Measurements from ENCODE around the gene BTLA.
"Not testable (repeated sequence)": the region's sequence is repeated elsewhere in the genome, so short reads cannot be mapped to it uniquely, and the experiment has no call there.

Gene BTLA

DNA sequence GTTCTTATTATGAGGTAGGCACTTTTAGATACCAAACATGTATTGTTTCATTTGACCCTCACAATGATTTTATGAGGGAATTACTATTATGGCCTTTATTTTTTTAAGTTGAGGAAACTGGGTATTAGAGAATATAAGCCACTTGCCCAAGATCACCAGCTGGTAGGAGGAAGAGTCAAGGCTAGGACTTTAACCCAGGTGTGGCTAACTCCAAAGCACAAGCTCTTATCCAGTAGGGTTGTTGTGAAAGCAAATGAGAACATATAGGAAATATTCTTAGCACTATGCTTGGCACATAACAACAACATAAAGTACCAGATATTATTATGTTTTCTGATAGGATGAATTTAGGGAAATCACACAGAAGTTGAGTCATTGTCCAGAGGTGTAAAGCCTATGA, 7.9 kb downstream of the BTLA start:
- DNase-seq (ENCODE audit: low read depth in 1 of 2, low spot score in 1 of 2): no peak

DNA sequence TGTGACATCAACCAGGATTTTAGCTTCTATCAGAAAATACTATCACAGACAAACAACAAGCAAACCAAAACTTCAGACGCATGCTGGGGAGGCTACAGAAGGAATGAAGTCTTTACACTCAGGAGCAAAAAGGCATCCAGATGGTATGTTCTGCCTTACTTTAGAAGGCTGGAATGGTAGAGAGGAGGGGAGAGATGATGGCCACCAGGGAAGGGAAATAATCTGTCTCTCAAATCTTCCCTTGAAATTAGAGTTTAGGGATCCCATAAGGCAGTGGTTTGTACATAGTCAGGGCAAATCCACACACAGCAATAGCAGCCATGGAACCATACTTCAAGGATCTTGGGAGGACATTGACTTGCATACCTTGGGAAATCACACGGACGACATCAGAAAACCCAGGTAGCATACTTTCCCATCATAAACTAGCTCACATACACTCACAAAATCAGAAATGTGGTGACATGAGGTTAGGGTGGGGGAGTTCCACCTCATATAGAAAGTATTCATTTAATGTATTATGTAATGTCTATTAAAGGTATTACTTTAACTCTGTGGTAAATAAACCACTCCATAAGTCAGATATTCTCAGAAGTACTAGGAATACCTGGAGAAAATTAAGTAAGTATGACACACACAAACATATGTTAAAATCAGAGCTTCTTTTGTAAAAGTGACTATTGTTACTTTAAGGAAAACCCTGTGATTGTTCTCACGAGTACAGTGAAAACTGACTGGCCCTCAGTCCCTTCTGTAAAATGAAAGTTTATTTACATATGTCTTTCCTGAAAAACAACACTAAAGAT, 9.4 kb downstream of the BTLA start:
- no peak for DNase-seq (ENCODE audit: low read depth in 1 of 2, low spot score in 1 of 2)

DNA sequence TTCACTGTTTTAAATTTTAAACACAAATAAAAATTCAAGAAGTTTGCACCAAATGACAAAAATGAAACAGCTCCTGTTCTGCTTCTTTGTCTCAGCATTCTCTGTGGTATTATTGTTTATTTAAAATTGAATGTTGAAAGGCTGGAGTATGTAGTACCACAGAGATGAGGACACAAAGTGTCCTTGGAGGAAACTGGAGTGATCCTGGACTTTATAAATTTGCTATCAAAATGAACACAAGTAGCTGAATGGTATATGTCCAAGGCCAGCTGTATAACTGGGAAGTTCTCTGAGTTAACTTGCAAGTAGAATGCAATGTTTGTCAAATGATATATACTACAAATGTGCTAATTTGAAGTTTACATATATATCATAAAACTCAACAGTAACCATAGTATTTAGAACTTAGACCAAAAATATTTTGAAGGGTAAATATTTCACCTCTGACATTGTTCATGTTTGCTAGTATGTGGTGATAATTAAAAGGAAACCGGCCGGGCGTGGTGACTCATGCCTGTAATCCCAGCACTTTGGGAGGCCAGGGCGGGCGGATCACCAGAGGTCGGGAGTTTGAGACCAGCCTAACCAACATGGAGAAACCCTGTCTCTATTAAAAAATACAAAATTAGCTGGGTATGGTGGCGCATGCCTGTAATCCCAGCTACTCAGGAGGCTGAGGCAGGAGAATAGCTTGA, 12.3 kb downstream of the BTLA start:
- DNase-seq (ENCODE audit: low read depth in 1 of 2, low spot score in 1 of 2): no peak

DNA sequence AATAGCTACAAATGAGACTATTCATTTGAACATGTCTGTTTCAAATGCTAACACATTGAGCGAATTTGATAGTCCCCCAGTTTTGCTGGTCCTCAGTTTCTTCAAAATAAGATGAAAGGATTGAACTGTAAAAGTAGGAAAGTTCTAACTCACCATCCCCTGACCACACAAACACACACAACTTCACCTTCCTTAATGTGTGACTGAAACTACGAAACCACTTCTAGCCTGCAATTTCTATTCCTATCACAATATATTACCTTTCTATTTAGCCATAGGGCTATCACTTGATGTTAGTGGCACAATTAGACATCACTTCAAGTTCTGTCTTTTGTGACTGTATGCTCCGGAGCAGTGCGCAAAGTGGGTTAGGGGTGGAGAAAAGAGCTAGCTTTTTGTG, 14.9 kb downstream of the BTLA start:
- DNase-seq (ENCODE audit: low read depth in 1 of 2, low spot score in 1 of 2): no peak

DNA sequence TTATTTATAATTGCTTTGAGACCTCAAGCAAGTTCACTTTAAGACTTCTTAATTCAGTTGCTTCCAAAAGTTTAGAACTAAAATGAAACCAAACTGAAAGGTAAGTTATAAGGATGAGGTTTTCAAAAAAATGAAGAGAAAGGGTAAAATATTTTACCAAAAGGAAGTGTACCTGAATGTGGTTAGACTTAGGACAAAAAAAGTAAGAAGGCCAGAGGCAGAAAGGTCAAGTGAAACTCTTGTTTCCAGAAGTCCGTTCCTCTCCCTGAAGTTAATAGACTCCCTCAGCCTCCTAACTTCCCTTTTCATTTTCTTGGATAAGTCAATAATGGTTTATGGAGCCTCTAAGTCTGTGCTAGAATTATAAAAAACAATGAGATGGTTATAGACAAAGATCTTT, 16.6 kb downstream of the BTLA start:
- no peak for DNase-seq (ENCODE audit: low read depth in 1 of 2, low spot score in 1 of 2)

DNA sequence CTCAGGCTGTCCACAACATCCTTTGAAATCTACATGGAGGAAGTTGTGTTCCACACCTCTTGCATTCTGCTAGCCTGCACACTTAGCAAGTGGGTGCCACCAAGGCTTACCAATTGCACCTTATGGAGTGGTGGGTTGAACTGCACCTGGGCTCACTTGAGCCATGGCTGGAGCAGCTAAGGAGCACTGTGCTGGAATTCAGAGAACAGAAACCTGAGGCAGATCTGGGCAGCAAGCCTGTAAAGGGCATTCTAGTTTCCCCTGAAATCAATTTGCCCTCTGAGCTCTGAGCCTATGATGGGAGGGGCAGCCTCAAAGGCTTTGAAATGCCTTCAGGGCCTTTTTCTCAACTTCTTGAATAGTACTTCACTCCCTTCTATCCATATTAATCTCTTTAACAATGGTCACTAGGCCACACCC, 18.0 kb downstream of the BTLA start:
- DNase-seq (ENCODE audit: low read depth in 1 of 2, low spot score in 1 of 2): no peak

DNA sequence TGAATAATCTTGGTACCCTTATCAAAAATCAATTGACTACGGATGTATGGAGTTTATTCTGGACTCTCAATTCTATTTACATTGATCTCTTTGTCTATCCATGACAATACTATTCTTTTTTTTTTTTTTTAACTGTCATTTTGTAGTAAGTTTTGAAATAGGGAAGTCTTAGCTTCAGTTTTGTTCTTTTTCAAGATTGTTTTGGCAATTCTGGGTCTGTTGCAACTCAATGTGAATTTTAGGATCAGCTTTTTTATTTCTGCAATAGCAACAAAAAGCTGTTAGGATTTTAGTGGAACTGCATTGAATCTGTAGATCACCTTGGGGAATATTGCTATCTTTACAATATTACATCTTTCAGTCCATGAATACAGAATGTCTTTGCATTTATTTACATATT, 21.4 kb downstream of the BTLA start:
- no peak for DNase-seq (ENCODE audit: low read depth in 1 of 2, low spot score in 1 of 2)

DNA sequence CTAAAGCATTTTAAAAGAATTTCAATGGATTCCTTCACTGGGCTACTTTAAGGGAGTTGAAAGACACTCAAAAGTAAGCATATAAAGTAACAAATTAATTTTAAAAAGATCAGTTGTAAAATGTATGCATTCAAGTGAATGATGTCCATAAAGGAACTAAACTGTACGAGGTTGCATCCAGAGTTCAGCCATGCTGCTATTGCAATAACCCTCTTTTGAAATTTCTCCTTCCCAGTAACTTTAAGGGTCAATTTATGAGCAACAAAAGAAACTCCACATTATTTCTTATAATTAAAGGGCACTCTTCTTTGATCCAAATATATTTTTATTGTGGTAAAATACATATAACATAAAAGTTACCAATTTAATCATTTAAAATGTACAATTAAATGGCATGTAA, 22.9 kb downstream of the BTLA start:
- DNase-seq (ENCODE audit: low read depth in 1 of 2, low spot score in 1 of 2): no peak

DNA sequence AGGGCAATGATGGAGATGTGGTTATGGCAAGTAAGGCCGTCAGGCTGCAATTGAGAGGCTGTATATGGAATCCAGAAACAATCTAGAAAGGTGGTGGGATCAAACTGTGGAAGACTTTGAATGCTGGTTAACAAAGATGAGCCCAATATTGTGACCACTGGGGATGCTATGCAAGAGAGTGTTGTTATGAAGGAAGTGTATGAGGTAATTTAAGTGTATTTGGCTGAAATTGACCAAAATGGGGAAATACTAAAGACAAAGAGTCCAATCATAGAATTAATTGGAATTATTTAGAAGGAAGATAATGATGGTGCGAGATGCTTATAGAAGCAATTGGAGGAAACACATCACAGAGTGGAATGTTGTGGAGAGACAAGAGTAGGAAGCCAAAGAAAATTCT, 24.5 kb downstream of the BTLA start:
- no peak for DNase-seq (ENCODE audit: low read depth in 1 of 2, low spot score in 1 of 2)

DNA sequence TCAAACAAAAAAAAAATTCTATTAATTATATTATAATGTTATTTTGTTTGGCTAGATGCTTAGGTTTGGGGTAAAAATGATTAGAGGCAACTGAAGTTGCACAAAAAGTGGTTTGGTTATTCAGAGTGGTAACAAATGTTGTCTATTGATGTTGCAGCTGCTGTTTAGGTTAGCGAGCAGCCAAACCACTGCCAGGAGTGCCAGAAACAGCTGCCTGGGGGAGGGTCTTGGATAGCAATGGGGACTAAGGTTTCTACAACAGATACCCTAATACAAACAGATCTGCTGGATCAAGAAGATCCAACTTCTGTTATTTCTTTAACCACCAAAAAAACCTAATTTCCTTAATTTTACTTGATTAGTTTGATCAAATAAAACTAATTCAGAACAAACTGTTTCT, 26.6 kb downstream of the BTLA start:
- DNase-seq (ENCODE audit: low read depth in 1 of 2, low spot score in 1 of 2): no peak

DNA sequence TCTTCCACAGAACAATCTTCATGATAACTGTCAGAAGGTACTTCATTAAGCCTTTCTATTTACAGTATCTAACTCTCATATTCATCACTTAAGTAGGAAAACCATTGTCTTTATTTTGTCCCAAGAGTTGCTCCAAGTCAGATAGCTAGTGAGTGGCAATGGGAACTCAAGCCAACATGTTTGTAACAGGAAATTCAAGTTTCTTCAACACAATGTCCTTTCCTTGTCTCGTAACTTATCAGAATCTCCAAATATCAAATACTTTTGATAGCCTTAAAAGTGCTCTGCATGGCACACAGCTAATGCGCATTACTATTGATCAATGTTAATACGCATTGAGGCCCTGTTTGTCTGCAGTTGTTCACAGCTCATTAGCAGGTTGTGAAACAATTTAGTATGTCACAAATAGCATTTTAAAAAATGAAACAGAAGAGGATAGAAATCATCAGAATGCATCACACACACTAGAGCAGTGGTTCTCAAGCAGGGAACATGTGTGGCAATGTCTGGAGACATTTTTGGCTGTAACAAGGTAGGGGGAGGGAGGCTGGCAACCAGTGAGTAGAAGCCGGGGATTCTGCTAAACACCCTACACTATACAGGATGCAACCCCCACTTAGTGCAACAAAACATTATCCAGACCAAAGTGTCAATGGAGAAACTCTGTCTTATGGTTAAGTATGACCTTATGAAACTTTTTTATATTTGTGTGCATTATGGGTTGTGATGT, 27.5 kb downstream of the BTLA start:
- DNase-seq (ENCODE audit: low read depth in 1 of 2, low spot score in 1 of 2): no peak

DNA sequence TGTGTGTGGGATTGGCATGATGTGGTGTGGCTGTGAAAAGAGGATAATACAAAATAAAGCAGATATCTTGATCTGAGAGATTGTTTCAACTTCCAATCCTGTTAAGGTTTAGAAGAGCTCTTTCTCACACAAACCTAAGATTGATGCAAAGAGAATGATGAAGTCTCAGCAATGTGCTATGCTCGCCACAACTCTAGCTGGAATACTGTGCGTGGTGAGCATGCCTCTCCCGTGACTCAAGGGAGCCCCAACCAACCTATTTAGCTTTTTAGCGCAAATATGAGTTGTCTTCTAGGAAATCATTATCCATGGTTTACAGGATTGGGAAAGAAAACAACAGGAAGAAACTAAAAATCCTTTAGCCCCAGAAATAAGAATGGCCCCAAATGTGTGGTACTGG, 28.5 kb downstream of the BTLA start:
- DNase-seq (ENCODE audit: low read depth in 1 of 2, low spot score in 1 of 2): no peak

DNA sequence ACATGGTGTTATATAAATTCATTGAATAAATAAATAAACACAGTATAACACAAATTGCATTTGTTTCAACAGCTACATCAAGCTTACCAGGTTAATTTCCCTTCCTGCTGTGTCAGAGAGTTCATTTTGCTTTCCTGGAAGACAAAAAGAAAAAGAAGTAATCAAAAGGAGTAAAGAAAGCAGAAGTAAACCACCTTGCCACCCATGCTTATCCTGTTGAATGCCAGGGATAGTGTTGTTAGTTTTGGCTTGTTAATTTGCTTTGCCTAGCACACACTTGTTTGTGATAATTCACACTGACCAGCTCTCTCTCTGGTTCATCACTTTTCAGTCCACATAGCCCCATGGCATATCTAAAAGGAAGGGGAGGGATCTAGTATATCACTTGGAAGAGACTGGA, 29.6 kb downstream of the BTLA start:
- no peak for DNase-seq (ENCODE audit: low read depth in 1 of 2, low spot score in 1 of 2)

DNA sequence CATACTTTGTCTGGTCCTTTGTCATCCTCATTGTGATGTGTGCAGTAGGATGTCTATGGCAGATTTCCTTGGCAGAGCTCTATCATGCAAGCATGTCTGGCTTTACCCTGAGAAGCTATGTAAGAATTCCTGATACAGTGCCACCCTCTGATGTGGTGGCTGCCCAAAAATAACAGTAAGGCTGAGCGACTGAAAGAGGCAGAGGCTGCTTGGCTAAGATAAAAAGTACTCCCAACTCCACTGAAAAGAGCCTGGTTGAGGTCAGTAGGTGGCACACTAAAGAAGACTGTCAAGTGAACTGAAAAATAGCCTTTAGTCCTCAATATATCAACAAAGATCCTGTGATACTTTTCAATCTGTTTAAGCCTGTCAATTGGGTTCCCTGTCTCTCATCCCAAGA, 31.7 kb downstream of the BTLA start:
- DNase-seq (ENCODE audit: low read depth in 1 of 2, low spot score in 1 of 2): no peak

DNA sequence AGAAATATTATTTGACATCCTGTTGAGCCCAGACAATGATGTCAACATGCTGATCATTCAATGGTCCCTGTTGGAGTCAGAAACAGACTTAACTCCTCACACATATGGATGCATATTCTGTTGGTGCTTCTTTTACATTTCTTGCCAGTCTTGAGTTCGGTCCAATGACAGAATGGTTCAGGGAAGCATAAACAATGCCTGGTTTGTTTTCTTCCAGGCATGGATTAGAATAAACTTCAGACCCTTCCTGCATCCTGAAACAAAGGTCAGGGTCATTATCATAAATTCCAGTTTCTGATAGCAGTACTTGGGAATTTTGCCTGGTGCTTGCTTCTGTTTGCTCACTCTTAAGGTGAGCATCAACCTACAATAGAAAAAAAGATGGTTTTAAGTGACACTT, 33.3 kb downstream of the BTLA start:
- no peak for DNase-seq (ENCODE audit: low read depth in 1 of 2, low spot score in 1 of 2)

DNA sequence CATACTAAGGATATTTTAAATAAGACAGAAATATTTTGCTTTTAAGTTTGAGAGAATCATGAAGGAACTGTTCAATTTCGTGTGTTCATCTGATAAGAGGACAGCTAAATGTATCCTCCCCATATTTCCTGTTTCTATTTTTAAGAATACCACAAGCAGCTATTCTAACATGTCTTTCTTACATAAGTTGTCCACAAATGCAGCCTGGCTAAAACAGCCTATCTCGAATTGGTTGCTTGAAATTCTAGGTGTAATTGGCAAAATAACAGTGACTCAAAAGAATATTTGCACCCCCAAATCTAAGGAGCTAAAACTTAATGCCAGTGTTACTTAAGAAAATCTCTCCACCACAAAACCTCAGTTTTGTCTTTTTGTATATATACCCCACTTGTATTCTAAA, 35.0 kb downstream of the BTLA start:
- no peak for DNase-seq (ENCODE audit: low read depth in 1 of 2, low spot score in 1 of 2)

DNA sequence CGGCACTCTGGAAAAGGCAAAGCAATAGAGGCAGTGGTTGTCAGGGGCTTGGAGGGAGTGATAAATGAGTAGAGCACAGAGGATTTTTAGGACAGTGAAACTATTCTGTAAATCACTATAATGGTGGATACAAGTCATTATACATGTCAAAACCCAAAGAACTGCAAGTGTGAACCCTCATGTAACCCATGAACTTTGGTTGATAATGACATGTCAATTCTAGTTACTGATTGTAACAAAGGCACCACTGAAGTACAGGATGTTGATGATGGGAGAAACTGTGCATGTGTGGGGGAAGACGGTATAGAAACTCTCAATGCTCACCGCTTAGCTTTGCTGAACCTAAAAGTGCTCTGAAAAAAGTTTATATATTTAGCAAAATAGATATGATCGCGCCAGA, 36.0 kb downstream of the BTLA start:
- DNase-seq (ENCODE audit: low read depth in 1 of 2, low spot score in 1 of 2): no peak

DNA sequence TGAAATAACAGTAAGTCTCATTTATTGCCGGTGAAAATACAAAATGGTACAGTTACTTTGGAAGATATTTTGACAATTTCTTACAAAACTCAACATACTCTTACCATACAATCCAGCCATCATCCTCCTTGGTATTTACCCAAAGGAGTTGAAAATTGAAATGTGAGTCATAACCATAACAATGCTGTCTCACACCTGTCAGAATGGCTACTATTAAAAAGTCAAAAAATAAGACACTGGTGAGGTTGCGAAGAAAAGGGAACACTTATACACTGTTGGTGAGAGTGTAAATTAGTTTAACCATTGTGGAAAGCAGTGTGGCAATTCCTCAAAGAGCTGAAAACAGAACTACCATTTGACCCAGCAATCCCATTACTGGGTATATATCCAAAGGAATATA, 37.5 kb downstream of the BTLA start:
- DNase-seq (ENCODE audit: low read depth in 1 of 2, low spot score in 1 of 2): not testable (repeated sequence)

DNA sequence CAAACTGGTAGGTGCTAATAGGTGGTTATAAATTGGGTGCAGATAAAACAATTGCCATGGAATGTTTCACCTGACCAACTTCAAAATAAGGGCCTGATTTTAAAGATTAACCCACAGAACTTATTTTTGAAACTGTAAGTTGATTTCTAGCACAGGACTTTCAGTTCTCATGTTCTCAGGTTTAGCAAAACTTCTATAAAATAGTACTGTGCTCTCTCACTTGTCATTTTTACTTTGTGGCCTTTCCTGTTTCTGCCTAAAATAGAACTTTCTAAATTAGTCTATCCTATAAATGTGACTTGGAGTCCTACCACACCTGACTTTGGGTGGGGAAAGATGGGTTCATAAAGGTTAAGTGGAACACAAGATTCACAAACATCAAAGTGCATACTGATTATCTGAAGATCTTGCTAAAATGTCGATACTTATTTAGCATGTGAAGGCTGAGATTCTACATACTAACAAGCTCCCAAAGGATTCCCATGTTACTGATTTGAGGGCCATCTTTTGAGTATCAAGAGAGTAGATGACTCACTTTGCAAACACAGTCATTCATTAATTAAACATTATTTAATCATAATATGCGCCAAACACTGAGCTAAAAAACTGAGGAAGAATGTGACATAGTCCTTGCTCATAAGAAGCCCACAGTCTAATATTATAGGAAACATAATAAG, 38.6 kb downstream of the BTLA start:
- no peak for DNase-seq (ENCODE audit: low read depth in 1 of 2, low spot score in 1 of 2)

DNA sequence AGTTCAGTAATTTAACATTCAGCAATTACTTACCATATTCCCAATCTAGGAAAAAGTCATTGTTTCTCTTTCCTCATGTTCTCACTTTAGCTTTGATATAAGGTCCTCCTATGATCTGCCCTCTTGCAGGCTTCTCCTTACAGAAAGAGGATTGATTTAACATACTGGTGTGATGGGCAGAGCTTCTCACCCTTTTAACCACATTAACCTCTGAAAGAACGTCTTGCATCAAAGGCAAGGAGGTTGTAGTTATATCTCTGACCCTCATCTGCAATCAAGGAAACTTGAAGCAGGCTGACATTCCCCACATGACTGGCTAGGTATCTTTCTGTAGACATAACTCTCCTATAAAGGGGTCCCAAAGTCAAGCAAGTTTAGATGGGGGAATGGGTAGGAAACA, 39.5 kb downstream of the BTLA start:
- DNase-seq (ENCODE audit: low read depth in 1 of 2, low spot score in 1 of 2): no peak

DNA sequence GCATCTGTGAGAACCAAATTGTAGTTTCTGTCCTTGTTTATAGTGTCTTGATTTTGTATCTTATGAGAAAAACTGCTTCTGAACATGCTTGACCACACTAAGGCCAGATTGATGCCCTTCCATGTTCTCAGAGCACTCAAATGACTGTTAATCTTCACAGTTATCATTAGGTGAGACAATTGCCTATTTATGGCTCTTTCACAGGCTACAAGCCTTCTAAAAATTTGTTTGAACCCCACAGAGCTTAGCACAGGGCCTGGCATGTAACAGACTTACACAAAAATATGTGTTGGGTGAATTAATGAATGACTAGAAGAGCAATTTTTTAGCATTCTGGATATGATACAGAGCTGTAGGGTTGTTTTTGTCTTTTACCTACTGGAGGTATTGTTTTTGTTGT, 43.1 kb downstream of the BTLA start:
- no peak for DNase-seq (ENCODE audit: low read depth in 1 of 2, low spot score in 1 of 2)

DNA sequence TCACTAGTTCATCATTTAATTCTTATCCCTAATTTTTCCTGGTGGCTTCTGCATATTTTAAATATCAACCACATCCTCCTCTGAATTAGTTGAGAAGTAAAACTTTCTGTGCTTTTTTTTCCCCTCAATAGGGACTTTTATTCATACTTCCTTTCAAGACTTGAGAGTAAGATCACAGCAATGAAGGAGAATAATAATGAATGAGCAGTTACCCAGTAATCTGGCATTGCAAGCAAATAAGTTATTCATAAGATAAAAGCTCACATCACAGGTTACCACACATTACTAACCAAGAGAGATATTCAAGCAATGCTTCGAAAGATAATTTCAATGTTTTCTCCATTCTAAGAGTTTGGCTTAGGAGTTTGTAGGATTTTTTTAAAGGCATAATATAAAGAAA, 50.3 kb downstream of the BTLA start:
- DNase-seq (ENCODE audit: low read depth in 1 of 2, low spot score in 1 of 2): no peak

Data from activated CD4-positive, alpha-beta T cell treated with anti-CD3 and anti-CD28 coated beads, Interleukin-2, amount 50 U/mL, for 24 hours (primary cell).